Common myeloid progenitor, CD34-positive (primary cell): ENCODE measurements around the gene CDHR5.
"Not testable (repeated sequence)": the region's sequence is repeated elsewhere in the genome, so short reads cannot be mapped to it uniquely, and the experiment has no call there.

ENCODE experiments used
- CTCF ChIA-PET: fragments of 350-600 bp; sonication (Branson Sonifier 250); formaldehyde crosslinking; loops from one replicate; lab custom pipeline; 2021; ENCODE audit warnings: antibody characterized with exemption; lab: Charles Lee
- POLR2A ChIA-PET: fragments of 350-600 bp; sonication (Branson Sonifier 250); formaldehyde crosslinking; loops from one replicate; lab custom pipeline; 2021; ENCODE audit warnings: antibody characterized with exemption; lab: Charles Lee
- DNase-seq, 3 donors: peaks; one replicate each; pipeline versions ENCODE4 v3.0.0 to v3.0.0-alpha.2; 2013
- H3K27ac ChIP-seq, 2 experiments: 1 replicate in 1 of 2; 2 replicates in 1 of 2; pipeline ENCODE4 v1.7.0; 2013; ENCODE audit warnings: inconsistent platforms in 2 of 2, low read length in 2 of 2, mild to moderate bottlenecking in 2 of 2, low read depth in 1 of 2, moderate library complexity in 1 of 2; ENCODE audit not compliant: severe bottlenecking in 2 of 2, insufficient read depth in 1 of 2, poor library complexity in 1 of 2
- H3K27me3 ChIP-seq, 5 experiments: replicated peaks in 2 of 5; 1 replicate in 3 of 5; 2 replicates in 2 of 5; pipeline versions ENCODE4 v1.6.1 to v1.7.0; 2013; ENCODE audit warnings: low read length in 4 of 5, mild to moderate bottlenecking in 2 of 5, moderate library complexity in 2 of 5, inconsistent platforms in 1 of 5; ENCODE audit not compliant: insufficient read depth in 5 of 5, control insufficient read depth in 4 of 5
- H3K36me3 ChIP-seq, 4 experiments: 1 replicate in 2 of 4; 2 replicates in 2 of 4; pipeline versions ENCODE4 v1.6.1 to v1.7.0; 2013; ENCODE audit warnings: low read length in 3 of 4, control low read depth in 1 of 4, mild to moderate bottlenecking in 1 of 4; ENCODE audit not compliant: control insufficient read depth in 4 of 4, insufficient read depth in 4 of 4
- H3K4me1 ChIP-seq, 4 experiments: 1 replicate in 3 of 4; 2 replicates in 1 of 4; pipeline versions ENCODE4 v1.6.1 to v1.7.1; 2013; ENCODE audit warnings: low read length in 3 of 4, mild to moderate bottlenecking in 3 of 4, control low read depth in 1 of 4, inconsistent platforms in 1 of 4, moderate library complexity in 1 of 4; ENCODE audit not compliant: control insufficient read depth in 4 of 4, insufficient read depth in 4 of 4; ENCODE audit errors: control extremely low read depth in 1 of 4
- H3K4me3 ChIP-seq, 7 experiments: 1 replicate in 4 of 7; 2 replicates in 3 of 7; pipeline versions ENCODE4 v1.5.1 to v1.7.0; 2013; ENCODE audit warnings: mild to moderate bottlenecking in 7 of 7, low read length in 6 of 7, moderate library complexity in 6 of 7, inconsistent platforms in 2 of 7, low read depth in 2 of 7, control low read depth in 1 of 7; ENCODE audit not compliant: insufficient read depth in 4 of 7, control insufficient read depth in 1 of 7; ENCODE audit errors: extremely low read depth in 1 of 7
- H3K9me3 ChIP-seq, 5 experiments: 1 replicate in 4 of 5; 2 replicates in 1 of 5; pipeline versions ENCODE4 v1.6.1 to v1.7.1; 2013; ENCODE audit warnings: low read length in 4 of 5, mild to moderate bottlenecking in 2 of 5, inconsistent platforms in 1 of 5, low read depth in 1 of 5, moderate library complexity in 1 of 5; ENCODE audit not compliant: control insufficient read depth in 4 of 5, insufficient read depth in 2 of 5; ENCODE audit errors: control extremely low read depth in 1 of 5
- WGBS: methylation state at CpG from one replicate; pipeline ENCODE4 v1.1.5; 2013; ENCODE audit not compliant: insufficient coverage; 5-methylcytosine and 5-hydroxymethylcytosine counted together

Gene CDHR5

GRCh38 chr11:655036-655726 is 30.4 kb upstream of the CDHR5 start:
- no peak overlapping the region for H3K4me3 ChIP-seq
- no peaks in the 10 kb centered on the region for H3K4me1 ChIP-seq
- DNase-seq: no peak
- CTCF ChIA-PET: interaction anchor here (1.2 to 1.4 kb wide), 2 partner anchors 9 to 15 kb away, joined by 3 read pairs; no protein-coding TSS in a partner anchor
- peaks cover 0 to 58% (median 37%) of the 10 kb centered on the region in 4 experiments for H3K36me3 ChIP-seq
- WGBS: 95% methylated on average over 28 of the region's 30 CpGs
- H3K9me3 ChIP-seq: no peaks in the 10 kb centered on the region
- H3K27ac ChIP-seq: no peak overlapping the region
- POLR2A ChIA-PET: no interaction called here
- no peaks in the 10 kb centered on the region for H3K27me3 ChIP-seq

GRCh38 chr11:654444-654843 is 29.7 kb upstream of the CDHR5 start:
- CTCF ChIA-PET, H3K9me3 ChIP-seq, H3K4me1 ChIP-seq, POLR2A ChIA-PET, H3K27ac ChIP-seq, H3K27me3 ChIP-seq, H3K4me3 ChIP-seq, DNase-seq: not testable (repeated sequence)
- WGBS: 96% methylated on average over 9 of the region's 12 CpGs
- H3K36me3 ChIP-seq: peaks cover 0 to 51% (median 34%) of the 10 kb centered on the region in 4 experiments

- Histone ChIP-seq H3K27me3 (no peaks in the 10 kb centered on the region), H3K36me3 (peaks cover 0 to 46% (median 31%) of the 10 kb centered on the region in 4 experiments), H3K4me3 (no peak overlapping the region), H3K27ac (no peak overlapping the region), H3K9me3 (no peaks in the 10 kb centered on the region), H3K4me1 (no peaks in the 10 kb centered on the region)
- WGBS: 96% methylated on average over 10 of the region's 15 CpGs
- ChIA-PET CTCF (no interaction called here), POLR2A (no interaction called here)
- DNase-seq: no peak
Measured at GRCh38 chr11:653837-654236, 29.1 kb upstream of the CDHR5 start.

- WGBS: 87% methylated on average over 12 of the region's 14 CpGs
- H3K27ac ChIP-seq, POLR2A ChIA-PET, H3K9me3 ChIP-seq, H3K4me3 ChIP-seq, CTCF ChIA-PET, H3K4me1 ChIP-seq, H3K27me3 ChIP-seq: not testable (repeated sequence)
- H3K36me3 ChIP-seq: peaks cover 0 to 39% (median 26%) of the 10 kb centered on the region in 4 experiments
- peak in 2 of 3 donors; percentile 33 to 41 for DNase-seq
Measured at GRCh38 chr11:653136-653535, 28.4 kb upstream of the CDHR5 start.

GRCh38 chr11:650482-650881 is 25.7 kb upstream of the CDHR5 start:
- peaks cover 0 to 34% (median 22%) of the 10 kb centered on the region in 4 experiments for H3K36me3 ChIP-seq
- CTCF ChIA-PET: interaction anchor here (0.6 kb wide), 1 partner anchor 24 kb away, joined by 3 read pairs; no protein-coding TSS in a partner anchor
- 100% methylated on average over 9 of the region's 10 CpGs for WGBS
- POLR2A ChIA-PET: no interaction called here
- peaks cover 0 to 2% (median 0%) of the 10 kb centered on the region in 4 experiments for H3K4me1 ChIP-seq
- no peak overlapping the region for H3K27ac ChIP-seq
- no peaks in the 10 kb centered on the region for H3K27me3 ChIP-seq
- no peak overlapping the region for H3K4me3 ChIP-seq
- DNase-seq: no peak
- H3K9me3 ChIP-seq: no peaks in the 10 kb centered on the region

DNA sequence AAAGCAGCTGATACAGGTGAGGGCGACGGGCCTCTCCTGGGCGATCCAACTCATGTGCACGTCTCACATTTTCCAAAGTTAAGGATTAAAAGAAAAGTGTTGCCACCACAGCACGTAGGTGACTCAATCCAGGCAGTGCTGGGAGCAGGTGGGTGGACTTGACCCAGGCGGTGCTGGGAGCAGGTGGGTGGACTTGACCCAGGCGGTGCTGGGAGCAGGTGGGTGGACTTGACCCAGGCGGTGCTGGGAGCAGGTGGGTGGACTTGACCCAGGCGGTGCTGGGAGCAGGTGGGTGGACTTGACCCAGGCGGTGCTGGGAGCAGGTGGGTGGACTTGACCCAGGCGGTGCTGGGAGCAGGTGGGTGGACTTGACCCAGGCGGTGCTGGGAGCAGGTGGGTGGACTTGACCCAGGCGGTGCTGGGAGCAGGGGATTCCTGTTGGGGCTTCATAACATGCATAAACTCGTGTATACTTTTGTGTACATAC is 23.0 kb upstream of the CDHR5 start:
- CTCF ChIA-PET: interaction anchor here (0.6 kb wide), 1 partner anchor 32 kb away, joined by 5 read pairs; no protein-coding TSS in a partner anchor
- POLR2A ChIA-PET, H3K27ac ChIP-seq, H3K27me3 ChIP-seq, H3K4me3 ChIP-seq, H3K9me3 ChIP-seq, H3K4me1 ChIP-seq, DNase-seq: not testable (repeated sequence)
- peaks cover 0 to 34% (median 18%) of the 10 kb centered on the region in 4 experiments for H3K36me3 ChIP-seq
- WGBS: 100% methylated on average over 6 of the region's 14 CpGs

- Histone ChIP-seq H3K4me1 (peaks cover 0 to 14% (median 4%) of the 10 kb centered on the region in 4 experiments), H3K27ac (no peak overlapping the region), H3K9me3 (no peaks in the 10 kb centered on the region), H3K36me3 (peaks cover 0 to 39% (median 20%) of the 10 kb centered on the region in 4 experiments), H3K4me3 (no peak overlapping the region), H3K27me3 (no peaks in the 10 kb centered on the region)
- WGBS: 59% methylated on average over 6 of the region's 14 CpGs
- DNase-seq: peak in 1 of 3 donors; percentile 25
- CTCF ChIA-PET: interaction anchor here (0.7 to 1.5 kb wide), 2 partner anchors 10 to 42 kb away, joined by 3 read pairs; no protein-coding TSS in a partner anchor
- POLR2A ChIA-PET: no interaction called here
Measured at GRCh38 chr11:646214-646613, 21.5 kb upstream of the CDHR5 start.
